Measurements from ENCODE around the gene ARSK. TPM values are rescaled to one million over a fixed set of nuclear protein-coding genes. Genes with fewer than 3 reads are reported as not detected.

The ARSK gene
- total RNA-seq, 1 experiment from 2014 or later = 8.5 TPM

DNA sequence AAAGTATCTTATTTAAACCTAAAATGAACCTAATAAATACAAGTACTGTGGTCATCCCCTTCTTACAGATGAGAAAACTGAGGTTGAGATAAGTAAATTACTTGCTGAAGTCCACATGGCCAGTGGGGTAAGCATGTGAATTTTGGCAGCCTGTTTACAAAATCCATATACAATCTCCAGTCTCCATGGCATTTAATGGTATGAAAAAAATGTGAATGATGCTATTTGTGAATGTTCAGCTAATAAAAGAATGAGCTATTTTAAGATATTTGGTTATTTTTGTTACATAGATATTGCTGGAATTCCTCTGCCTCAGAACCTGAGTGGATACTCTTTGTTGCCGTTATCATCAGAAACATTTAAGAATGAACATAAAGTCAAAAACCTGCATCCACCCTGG is 45.7 kb downstream of the ARSK start:
- Histone ChIP-seq H3T11ph (ENCODE audit: low read length) (no peak overlapping the region), H3K18ac (ENCODE audit: insufficient read length, low read depth, low read length) (no peak overlapping the region), H3K9me3 (ENCODE audit: control insufficient read depth, low read depth, low read length) (no peaks in the 10 kb centered on the region), H3K56ac (ENCODE audit: insufficient read length, low read depth, low read length) (no peak overlapping the region), H4K91ac (ENCODE audit: insufficient read length, low read depth, low read length) (no peak overlapping the region), H4K20me1 (ENCODE audit: control insufficient read depth, insufficient read depth, insufficient read length) (no peaks in the 10 kb centered on the region), H3K9ac (ENCODE audit: extremely low read depth, insufficient read length, low read length) (no peak overlapping the region), H3K23me2 (ENCODE audit: insufficient read length, low read depth, low read length, poor library complexity, severe bottlenecking) (no peaks in the 10 kb centered on the region), H2BK15ac (ENCODE audit: low read depth, low read length) (no peak overlapping the region), H3K4ac (ENCODE audit: low read depth, low read length) (no peak overlapping the region), H4K5ac (ENCODE audit: insufficient read length, low read depth, low read length) (no peak overlapping the region), H2BK12ac (ENCODE audit: insufficient read length, low read depth, low read length) (no peak overlapping the region), H3K4me1 (ENCODE audit: insufficient read depth, low read length) (no peaks in the 10 kb centered on the region), H2BK20ac (ENCODE audit: low read depth, low read length, poor library complexity, severe bottlenecking) (no peak overlapping the region), H3K4me2 (ENCODE audit: insufficient read depth, insufficient read length, low read length) (no peak overlapping the region), H2BK120ac (ENCODE audit: low read depth, low read length, poor library complexity, severe bottlenecking) (no peak overlapping the region), H3K27ac (ENCODE audit: insufficient read length, low read depth, low read length) (no peak overlapping the region), H3K14ac (ENCODE audit: insufficient read depth, low read length) (no peak overlapping the region), H4K8ac (replicated peaks; ENCODE audit: insufficient read length, low read depth, low read length) (no peak overlapping the region), H3K79me2 (ENCODE audit: insufficient read depth, low read length) (no peaks in the 10 kb centered on the region), H3K27me3 (ENCODE audit: insufficient read depth, low read length) (no peaks in the 10 kb centered on the region), H3K23ac (ENCODE audit: insufficient read length, low read depth, low read length) (no peak overlapping the region), H2AK5ac (ENCODE audit: insufficient read length, low read length) (no peak overlapping the region), H2AFZ (ENCODE audit: low read length) (no peak overlapping the region), H2BK5ac (ENCODE audit: insufficient read length, low read length) (no peak overlapping the region), H3K79me1 (ENCODE audit: insufficient read depth, low read depth, low read length, poor library complexity, severe bottlenecking) (no peaks in the 10 kb centered on the region)
- H3K9me3 Mint-ChIP-seq = no peaks in the 10 kb centered on the region
- H3K4me1 Mint-ChIP-seq = no peaks in the 10 kb centered on the region
- TF ChIP-seq CTCF (conservative IDR thresholded peaks at IDR 0.05) = no peak
- DNase-seq = no peak
- no peak overlapping the region for H3K27ac Mint-ChIP-seq
- no CpG with 5 or more reads among the region's 1 CpG for WGBS (ENCODE audit: extremely low coverage, insufficient read length, low lambda C conversion rate)
- H3K4me3 Mint-ChIP-seq = no peak overlapping the region
- no peaks in the 10 kb centered on the region for H3K27me3 Mint-ChIP-seq (ENCODE audit: low read depth)
- H3K36me3 Mint-ChIP-seq (ENCODE audit: insufficient read depth in 1 of 3, low read depth in 3 of 3) = peaks cover 0 to 2% (median 0%) of the 10 kb centered on the region in 3 experiments; a peak in 2 of 7 replicates

All from H9 (cell line).